HL-60 (cell line): ENCODE results near the gene SLC44A4.

ENCODE experiments used
- DNase-seq, 2 experiments: peaks; one replicate each; pipeline ENCODE4 v3.0.0-alpha.2; 2010 to 2020; ENCODE audit warnings: low read depth in 1 of 2, low spot score in 1 of 2
- H3K27ac ChIP-seq: fragments of 250-450 bp; sonication (Bioruptor Pico); replicated peaks from 2 replicates; pipeline ENCODE4 v1.5.1; 2020; ENCODE audit warnings: mild to moderate bottlenecking, moderate library complexity
- H3K27me3 ChIP-seq: fragments of 250-450 bp; sonication (Bioruptor Pico); 2 replicates; pipeline ENCODE4 v1.5.1; 2021; ENCODE audit warnings: mild to moderate bottlenecking, moderate library complexity; ENCODE audit not compliant: insufficient read depth, poor library complexity, severe bottlenecking
- H3K4me3 ChIP-seq: replicated peaks from 2 replicates; pipeline ENCODE4 v1.5.1; 2011; ENCODE audit warnings: mild to moderate bottlenecking, control low read depth, low read length; ENCODE audit not compliant: insufficient read depth
- CTCF ChIP-seq: IDR thresholded peaks from one replicate; pipeline ENCODE4 v1.5.1; 2011; ENCODE audit warnings: low read length, control low read depth, inconsistent platforms; ENCODE audit not compliant: insufficient read depth
- GABPA ChIP-seq: IDR thresholded peaks from 2 replicates; pipeline ENCODE4 v1.6.1; 2012; ENCODE audit warnings: low read depth
- POLR2AphosphoS5 ChIP-seq: IDR thresholded peaks from 2 replicates; pipeline ENCODE4 v1.6.1; 2012; ENCODE audit warnings: low read depth
- REST ChIP-seq: IDR thresholded peaks from 2 replicates; pipeline ENCODE4 v1.6.1; 2012; ENCODE audit warnings: low read depth; ENCODE audit not compliant: insufficient replicate concordance
- SPI1 ChIP-seq: IDR thresholded peaks from 2 replicates; pipeline ENCODE4 v1.6.1; 2012; ENCODE audit warnings: low read depth, mild to moderate bottlenecking, borderline replicate concordance

The SLC44A4 gene

GRCh38 chr6:31831350-31832215 is 47.2 kb downstream of the SLC44A4 start:
- H3K27ac ChIP-seq: peak overlapping the region; percentile 97
- H3K27me3 ChIP-seq: no peaks in the 10 kb centered on the region
- no peak overlapping the region; the same call in 1 of the 2 replicates for H3K4me3 ChIP-seq
- peak in 1 of 2 experiments; percentile 57 for DNase-seq
- TF ChIP-seq GABPA (no peak), CTCF (no peak), SPI1 (no peak)

- Histone ChIP-seq H3K27ac (peak overlapping the region; percentile 60), H3K27me3 (no peaks in the 10 kb centered on the region), H3K4me3 (peak overlapping the region; percentile 72)
- no peak for DNase-seq
- no peak for TF ChIP-seq CTCF
- TF ChIP-seq REST: no peak
- no peak for TF ChIP-seq SPI1
- TF ChIP-seq POLR2AphosphoS5: no peak
- no peak for TF ChIP-seq GABPA
These were observed 47.9 kb downstream of the SLC44A4 start for GRCh38 chr6:31830886-31831335.

- Histone ChIP-seq H3K27ac (peak overlapping the region; percentile 60), H3K27me3 (no peaks in the 10 kb centered on the region), H3K4me3 (peak overlapping the region; percentile 72)
- TF ChIP-seq REST (no peak), SPI1 (no peak), CTCF (no peak), POLR2AphosphoS5 (no peak)
- DNase-seq: no peak
These were observed 49.0 kb downstream of the SLC44A4 start for GRCh38 chr6:31829633-31830283.
